SU-DHL-6 (cell line): ENCODE measurements around the gene GTF2F2.

Source experiments
- EZH2phosphoT487 ChIP-seq: fragments of 200-600 bp; sonication (generic), shearing (Covaris generic); conservative IDR thresholded peaks from 2 replicates; pipeline ENCODE4 v1.6.1; 2018; ENCODE audit warnings: mild to moderate bottlenecking, antibody characterized with exemption, low read length, moderate library complexity, mixed read lengths
- TF ChIP-seq, protein P1 (sequence below): fragments of 200-600 bp; sonication (generic); IDR thresholded peaks from one replicate; pipeline ENCODE4 v1.5.1; 2017; ENCODE audit warnings: antibody characterized with exemption, mild to moderate bottlenecking, low read length, moderate library complexity; ENCODE audit not compliant: insufficient read depth, poor library complexity, severe bottlenecking

DNA sequence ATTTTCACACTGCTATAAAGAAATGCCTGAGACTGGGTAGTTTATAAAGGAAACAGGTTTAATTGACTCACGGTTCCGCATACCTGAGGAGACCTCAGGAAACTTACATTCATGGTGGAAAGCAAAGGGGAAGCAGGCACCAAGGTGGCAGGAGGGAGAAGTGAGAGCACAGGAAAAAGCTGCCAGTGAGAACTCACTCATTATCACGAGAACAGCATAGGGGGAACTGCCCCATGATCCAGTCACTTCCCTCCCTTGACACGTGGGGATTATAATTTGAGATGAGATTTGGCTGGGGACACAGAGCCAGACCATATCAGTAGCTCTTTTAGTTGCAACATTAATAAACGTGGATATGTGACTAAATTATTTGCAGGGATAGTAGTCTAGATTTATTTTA lies 84.8 kb downstream of the GTF2F2 start:
- TF ChIP-seq EZH2phosphoT487, result no peak
- TF ChIP-seq, protein P1, sequence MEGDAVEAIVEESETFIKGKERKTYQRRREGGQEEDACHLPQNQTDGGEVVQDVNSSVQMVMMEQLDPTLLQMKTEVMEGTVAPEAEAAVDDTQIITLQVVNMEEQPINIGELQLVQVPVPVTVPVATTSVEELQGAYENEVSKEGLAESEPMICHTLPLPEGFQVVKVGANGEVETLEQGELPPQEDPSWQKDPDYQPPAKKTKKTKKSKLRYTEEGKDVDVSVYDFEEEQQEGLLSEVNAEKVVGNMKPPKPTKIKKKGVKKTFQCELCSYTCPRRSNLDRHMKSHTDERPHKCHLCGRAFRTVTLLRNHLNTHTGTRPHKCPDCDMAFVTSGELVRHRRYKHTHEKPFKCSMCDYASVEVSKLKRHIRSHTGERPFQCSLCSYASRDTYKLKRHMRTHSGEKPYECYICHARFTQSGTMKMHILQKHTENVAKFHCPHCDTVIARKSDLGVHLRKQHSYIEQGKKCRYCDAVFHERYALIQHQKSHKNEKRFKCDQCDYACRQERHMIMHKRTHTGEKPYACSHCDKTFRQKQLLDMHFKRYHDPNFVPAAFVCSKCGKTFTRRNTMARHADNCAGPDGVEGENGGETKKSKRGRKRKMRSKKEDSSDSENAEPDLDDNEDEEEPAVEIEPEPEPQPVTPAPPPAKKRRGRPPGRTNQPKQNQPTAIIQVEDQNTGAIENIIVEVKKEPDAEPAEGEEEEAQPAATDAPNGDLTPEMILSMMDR, result no peak
